Hematopoietic multipotent progenitor cell (in vitro differentiated cells): ENCODE data around the gene SPATA6L. TPM values are rescaled to one million over a fixed set of nuclear protein-coding genes. Genes with fewer than 3 reads are reported as not detected.
A peak's percentile ranks its signal among the peaks of the same experiment; 100 is the strongest.

Experiments used
- DNase-seq, 3 donors: peaks; one replicate each; pipeline ENCODE4 v3.0.0-alpha.2; 2011 to 2015; ENCODE audit warnings: low read depth in 2 of 3, low spot score in 2 of 3
- total RNA-seq: library from RNA; depleted of rRNA; stranded (reverse); fragments of >200 nt; gene quantifications from one replicate; pipeline ENCODE4 v1.2.3, GENCODE V29; 2012

The SPATA6L gene, protein sequence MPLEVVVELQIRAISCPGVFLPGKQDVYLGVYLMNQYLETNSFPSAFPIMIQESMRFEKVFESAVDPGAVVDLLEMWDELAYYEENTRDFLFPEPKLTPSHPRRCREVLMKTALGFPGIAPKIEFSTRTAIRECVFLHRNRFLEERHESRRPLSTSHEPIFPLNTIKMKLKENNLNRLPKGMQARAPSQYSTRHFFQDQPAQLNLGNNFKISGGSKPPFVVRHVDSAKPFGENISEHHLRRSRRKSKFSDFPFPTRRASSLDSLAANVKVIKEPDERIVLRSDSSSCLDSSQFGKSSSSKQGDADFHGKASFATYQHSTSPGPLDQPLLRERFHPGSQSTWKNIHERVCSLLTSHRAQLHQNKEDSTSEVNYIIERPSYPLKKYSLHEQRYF
- total RNA-seq = not detected

DNA sequence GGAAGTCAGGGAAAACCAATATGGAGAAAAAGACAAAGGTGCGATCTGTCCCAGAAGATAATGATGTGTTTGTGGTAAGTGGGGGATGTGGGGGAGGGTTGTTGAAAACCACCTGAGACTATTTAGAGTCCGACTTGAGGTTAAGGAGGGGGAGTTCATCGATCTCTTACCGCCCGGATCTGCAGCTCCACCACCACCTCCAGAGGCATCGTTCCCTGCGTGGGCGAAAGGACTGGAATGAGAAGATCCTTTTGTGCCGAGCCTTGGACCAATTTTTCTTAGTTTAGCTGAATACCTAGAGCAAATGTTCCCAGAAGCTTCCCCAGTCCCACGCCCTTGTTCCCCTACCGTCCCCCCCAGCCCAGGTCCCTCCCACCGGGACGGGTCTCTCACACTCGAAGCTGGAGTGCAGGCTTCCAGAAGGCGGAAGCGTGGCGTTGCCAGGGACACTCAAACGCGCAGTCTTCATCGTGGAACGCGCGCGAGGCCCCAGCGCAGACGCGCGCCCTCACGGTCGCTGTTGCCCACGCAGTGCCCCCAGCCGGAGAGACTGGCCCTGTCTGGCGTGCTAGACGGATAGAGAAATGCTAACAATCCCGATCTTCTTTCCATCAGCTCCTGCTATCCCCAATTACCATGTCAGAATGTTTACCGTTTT, at the start of gene SPATA6L:
Gene SPATA6L, minus strand, starts transcription at position 439 of the 658 bp plus-strand sequence. Its CDS starts 230 bp downstream, at position 209.
- DNase-seq = peak in 2 of 3 donors; percentile 58 to 61

DNA sequence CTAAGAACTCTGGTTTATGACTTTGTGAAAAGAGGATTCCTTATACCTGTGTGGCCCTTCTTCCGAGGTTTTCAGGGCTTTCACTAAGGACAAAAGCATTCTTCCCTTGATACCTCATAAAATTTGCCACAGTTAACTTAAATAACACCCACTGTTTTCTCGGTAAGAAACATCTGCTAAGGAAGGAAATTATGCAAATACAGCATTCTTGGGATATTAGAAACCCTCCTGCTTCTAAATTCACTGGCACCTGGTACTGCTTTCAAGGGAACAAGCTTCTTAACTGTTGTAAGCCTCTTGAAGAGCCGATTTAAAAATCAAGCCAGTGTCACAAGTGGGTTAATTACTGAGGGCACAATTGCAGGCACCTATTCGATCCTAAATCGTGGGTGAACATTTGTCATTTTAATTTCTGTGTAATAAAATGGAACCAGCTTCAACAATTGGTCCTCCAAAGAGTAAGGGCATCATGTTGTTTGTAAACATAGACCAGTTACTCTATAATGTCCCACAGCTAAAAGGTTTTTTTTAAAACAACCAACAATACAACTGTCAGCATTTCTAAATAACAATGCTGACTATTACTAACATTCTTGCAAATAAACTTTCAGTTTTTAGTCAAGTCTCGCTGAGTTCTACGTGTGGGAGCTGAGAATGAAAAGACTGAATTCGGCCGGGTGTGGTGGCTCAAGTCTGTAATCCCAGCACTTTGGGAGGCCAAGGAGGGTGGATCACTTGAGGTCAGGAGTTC, 48.2 kb upstream of the SPATA6L start:
- DNase-seq = no peak

DNA sequence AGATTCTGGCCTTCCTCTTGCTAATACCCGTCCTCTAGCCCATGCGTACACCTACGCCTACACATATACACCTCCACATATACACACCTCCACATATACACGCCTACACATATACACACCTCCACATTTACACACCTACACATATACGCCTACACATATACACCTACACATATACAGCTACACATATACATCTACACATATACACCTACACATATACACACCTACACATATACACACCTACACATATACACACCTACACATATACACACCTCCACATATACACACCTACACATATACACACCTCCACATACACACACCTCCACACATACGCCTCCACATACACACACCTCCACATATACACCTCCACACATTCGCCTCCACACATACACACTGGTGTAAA, 47.6 kb upstream of the SPATA6L start:
- no peak for DNase-seq

DNA sequence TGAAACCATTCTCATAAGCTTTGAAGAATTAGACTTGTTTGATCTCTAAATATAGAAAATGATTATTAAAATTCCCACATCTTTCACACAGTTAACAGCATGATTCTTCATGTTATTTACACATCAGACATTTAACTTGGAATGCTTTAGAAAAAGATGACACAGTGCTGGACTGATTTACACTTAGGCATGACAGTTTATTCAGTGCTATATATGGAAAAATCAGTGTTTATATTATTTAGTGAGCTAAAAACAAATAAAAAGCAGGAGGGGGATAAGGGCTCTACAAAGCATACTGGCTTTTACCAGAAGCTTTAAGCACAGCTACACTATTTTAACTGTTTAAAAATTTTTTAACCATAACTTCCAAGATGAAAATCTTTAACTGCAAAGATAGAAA, 43.1 kb upstream of the SPATA6L start:
- no peak for DNase-seq

DNA sequence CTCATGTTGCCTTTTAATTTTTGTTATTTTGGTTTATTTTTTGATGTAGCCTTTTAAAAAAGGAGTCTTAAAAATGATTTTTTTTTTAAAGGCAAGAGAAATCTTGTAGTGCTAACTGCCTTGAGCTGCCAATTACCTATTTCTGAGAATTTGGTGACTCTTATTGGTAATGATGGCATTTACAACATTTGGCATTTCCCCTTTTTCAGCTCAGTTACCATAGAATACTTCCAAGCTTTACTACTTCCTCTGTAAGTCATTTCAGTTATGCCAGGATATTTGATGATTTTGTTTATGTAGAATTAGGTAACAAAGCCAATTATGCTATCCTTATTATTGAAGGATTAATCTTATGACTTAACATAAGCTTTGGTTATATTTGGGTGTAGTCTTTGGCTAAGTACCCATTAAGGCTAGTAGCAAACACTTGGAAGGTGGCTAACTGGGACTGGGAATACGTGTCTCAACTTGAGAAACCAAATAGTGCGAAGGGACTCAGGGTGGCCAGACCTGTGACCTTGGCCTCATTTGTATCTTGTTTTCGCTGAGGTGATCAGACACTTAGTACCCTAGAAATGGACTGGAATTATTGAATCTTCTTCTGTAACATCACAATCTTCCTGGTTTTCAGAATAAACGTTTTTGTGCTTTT, 40.8 kb upstream of the SPATA6L start:
- DNase-seq = peak in 1 of 3 donors; percentile 7

DNA sequence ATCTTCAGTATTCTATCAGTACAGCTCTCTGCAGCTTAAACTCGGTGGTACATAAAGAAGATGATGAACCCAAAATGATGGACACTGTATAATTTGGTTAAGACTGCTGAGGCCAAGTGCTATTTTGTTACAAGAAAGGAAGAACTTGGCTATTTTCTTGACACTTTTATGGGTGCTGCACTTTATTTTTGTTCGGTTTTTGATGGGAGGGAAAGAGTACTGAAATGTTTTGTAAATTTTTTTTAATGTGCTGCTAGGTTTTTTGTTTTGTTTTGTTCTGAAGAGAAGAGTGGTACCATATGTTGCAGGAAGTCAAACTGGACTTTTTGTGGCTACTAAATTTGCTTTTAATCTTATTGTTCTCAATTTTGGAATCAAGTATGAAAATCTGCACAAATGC, 39.7 kb upstream of the SPATA6L start:
- no peak for DNase-seq

DNA sequence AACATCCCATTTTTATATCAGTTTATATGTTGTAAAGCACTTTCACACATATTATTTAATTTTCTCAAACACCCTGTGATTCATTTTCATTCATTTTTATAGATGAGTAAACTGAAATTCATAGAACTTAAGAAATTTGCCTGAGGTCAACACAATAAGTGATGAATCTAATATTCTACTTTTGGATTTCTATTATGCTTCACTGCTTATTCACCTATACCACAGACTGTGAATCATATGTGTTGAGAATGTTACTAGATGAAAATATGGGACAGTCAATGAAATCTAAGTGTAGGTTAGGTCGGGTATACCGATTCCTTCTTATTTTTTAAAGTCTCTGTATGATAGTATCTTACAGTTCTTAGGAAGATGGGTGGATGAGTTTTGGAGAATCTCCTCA, 37.8 kb upstream of the SPATA6L start:
- no peak for DNase-seq

DNA sequence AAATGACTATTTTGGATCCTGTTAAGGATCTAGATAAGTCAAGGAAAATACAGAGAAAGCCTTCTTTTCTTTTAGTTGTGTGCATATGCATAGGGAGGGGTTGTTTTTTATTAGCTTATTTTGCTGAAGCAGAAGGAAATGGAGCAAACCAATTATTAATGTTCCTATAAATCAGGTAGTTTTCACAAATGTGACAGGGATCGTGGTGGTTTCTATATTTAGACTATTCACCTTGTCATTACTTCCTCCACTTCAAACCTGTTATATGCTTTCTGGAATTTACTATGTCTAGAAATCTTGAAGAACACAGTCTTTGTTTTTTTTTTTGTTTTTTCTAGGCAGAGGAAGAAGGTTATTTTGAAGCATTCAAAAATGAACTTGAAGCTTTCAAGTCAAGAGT, 35.2 kb upstream of the SPATA6L start:
- peak in 1 of 3 donors; percentile 53 for DNase-seq

DNA sequence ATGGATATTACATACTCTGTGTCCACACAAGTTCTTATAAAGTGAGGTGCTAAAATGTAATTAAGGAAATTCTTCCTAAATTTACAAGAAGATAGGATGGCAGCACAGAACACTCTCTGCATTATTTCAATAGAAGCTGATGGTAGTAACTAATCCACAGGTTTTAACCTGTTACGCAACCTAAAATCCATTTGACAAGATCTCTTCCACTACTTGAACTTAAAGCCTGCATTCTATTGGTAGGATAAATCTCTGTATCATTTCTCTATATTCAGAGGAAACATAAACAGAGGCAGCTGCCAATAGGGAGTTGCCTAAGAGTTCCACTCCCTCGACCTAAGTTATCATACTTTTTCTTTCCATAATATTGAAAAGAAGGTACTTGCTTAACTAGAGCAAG, 34.7 kb upstream of the SPATA6L start:
- no peak for DNase-seq

DNA sequence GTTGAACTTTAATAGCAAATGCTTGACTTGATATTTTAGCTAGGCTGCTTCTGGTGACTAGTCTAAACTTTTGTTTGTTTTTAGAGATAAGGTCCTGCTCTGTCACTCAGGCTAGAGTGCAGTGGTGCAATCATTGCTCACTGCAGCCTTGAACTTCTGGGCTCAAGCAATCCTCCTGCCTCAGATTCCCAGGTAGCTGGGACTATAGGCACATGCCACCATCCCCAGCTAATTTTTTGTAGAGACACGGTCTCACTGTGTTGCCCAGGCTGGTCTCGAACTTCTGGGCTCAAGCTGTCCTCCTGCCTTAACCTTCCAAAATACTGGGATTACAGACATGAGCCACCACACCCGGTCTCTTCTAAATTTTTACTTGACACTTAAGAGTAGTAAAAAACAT, 33.8 kb upstream of the SPATA6L start:
- no peak for DNase-seq

DNA sequence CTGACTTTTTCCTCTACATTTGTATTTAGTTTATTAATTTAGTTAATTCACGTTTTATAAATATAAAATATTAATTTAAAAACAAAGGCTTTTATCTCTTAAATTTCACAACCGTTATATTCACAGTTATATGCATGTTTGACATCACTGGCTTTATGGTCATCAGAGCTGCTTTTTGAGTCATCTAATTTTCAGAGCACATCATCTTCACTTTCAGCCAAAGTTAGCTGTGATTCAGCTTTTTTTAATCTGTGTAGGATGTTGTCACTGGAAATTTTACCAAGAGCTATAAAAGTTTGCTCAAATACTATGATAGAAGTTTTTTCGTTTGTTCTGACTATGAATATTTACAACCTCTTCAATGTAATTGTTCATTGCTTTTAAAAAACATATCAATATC, 25.5 kb upstream of the SPATA6L start:
- DNase-seq = no peak

DNA sequence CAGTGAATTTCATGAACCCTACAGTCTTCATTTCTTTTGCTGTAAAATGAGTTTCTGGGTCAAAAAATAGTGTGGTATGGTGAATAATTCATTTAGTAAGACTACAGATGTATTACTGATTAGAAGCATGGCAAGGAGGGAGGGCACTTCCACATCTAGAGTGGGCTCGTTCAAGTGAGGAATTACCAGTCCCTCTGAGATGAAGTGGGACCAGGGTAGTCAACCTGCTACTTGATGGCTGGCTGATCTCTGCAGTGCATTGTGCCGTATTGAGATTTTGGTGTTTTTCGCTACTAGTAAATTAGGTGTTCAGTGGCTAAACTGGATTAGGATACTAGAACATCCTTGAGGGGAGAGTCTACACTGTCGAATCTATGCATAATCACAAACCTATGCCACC, 23.9 kb upstream of the SPATA6L start:
- DNase-seq = no peak

DNA sequence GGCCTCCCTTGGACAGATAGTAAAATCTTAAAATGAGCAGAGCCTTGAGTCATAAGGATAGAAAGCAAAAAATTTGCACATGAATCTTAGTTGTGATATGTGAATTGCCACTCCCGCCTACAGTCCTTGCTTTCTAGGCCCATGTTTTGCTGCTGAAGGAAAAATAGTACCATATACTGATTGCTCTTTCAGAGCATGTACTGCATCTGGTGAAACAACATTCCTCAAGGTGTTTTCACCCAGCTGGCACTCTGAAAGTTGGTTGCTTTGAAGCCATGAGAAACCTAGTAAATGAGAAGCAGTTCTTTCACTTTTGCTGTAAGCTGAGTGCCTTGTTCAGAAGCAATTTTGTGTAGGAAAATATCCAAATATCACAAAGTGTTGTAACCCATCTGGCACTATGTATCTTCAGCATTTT, 23.4 kb upstream of the SPATA6L start:
- DNase-seq = no peak

DNA sequence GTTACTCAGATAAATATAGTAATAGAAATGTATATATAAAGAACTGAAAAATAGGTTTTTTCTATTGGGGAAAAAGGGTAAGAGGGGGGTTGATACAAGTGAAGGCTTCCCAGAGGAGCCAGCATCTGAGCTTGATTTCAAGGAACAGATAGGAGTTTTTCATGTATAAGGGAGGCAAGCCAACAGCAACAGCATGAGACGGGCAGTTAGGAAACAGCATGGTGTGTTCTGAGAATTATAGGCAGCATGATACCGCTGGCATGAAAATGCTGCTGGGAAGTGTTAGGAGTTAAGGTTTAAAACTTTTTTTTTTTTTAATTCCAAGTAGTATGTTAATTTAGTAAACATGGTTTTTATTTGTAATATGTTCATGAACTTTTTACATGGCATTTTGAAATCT, 22.7 kb upstream of the SPATA6L start:
- DNase-seq = no peak

DNA sequence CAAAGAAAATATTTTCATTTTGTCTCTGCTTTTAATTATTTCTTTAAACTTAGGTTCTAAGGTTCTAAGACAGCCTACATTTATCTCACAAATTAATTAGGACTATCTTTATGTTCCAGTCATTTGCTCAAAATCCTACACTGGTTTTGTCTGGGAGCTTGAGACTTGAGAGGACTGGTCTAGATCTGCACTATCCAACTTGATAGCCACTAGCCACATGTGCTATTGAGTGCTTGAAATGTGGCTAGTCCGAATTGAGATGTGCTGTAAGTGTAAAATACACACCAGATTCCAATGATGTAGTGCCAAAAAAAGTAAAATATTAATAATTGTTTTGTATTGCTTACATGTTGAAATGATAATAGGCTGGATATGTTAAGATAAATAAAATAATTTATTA, 20.3 kb upstream of the SPATA6L start:
- DNase-seq = no peak

DNA sequence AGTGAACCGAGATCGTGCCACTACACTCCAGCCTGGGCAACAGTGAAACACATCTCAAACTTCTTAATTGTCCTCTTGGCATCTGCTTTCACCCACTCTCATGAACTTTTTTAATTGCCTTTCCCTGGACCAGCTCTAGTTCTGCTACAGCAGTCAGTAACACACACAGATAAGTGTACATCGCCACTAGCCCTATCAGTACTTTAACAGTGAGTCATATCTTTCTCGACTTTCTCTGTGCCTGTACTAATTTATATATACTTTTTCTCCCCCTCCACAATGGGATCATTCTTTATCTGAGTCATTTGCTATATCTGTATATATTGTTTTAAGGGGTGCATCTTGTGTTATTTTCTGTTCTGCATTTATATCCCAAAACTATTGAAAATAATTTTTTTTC, 19.8 kb upstream of the SPATA6L start:
- DNase-seq = no peak

DNA sequence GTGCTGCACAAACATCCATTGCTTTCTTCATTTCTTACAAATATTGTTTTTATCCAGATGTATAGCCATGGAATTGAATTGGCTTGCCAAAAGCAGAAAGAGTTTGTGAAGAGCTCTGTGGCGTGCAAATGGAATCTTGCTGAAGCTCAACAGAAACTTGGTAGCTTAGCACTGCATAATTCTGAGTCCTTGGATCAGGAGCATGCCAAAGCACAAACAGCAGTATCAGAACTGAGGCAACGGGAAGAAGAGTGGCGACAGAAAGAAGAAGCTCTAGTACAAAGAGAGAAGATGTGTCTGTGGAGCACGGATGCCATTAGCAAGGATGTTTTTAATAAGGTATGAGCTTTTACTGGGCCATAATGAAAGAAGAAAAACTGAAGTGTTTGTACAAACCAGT, 18.5 kb upstream of the SPATA6L start:
- DNase-seq = no peak

DNA sequence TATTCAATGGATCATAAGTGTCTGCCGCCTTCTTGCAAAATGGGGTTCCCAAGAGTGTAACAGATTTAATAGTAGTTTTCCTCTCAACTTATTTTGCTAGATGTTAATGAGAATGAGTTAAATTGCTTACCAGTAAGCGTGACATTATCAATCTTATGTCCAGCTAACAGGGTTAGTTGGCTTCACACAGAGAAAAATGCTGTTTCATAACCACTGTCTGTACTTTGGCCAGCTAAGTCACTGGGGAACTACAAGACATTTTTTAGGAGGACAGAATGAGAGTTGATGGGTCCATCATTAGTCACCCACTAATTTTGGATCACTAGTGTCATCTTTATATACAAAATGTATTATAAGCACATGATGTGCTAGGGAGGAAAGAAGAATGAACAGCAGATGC, 14.5 kb upstream of the SPATA6L start:
- no peak for DNase-seq

DNA sequence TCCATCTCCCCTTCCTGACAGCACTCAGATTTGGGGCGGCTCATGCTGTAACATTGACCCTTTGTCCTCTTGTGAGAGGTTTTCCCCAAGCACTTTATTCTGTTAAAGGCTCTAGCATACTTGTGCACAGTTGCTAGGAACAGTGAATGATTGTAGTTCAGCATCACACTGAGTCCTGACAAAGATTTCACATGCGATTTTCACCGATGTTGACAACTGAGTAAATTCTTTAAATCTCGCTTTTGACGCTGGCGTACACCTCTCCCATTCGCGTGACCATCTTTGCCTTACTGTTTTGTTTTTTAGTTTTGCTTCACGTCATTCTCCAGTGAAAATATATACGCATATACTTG, 13.9 kb upstream of the SPATA6L start:
- DNase-seq = no peak

DNA sequence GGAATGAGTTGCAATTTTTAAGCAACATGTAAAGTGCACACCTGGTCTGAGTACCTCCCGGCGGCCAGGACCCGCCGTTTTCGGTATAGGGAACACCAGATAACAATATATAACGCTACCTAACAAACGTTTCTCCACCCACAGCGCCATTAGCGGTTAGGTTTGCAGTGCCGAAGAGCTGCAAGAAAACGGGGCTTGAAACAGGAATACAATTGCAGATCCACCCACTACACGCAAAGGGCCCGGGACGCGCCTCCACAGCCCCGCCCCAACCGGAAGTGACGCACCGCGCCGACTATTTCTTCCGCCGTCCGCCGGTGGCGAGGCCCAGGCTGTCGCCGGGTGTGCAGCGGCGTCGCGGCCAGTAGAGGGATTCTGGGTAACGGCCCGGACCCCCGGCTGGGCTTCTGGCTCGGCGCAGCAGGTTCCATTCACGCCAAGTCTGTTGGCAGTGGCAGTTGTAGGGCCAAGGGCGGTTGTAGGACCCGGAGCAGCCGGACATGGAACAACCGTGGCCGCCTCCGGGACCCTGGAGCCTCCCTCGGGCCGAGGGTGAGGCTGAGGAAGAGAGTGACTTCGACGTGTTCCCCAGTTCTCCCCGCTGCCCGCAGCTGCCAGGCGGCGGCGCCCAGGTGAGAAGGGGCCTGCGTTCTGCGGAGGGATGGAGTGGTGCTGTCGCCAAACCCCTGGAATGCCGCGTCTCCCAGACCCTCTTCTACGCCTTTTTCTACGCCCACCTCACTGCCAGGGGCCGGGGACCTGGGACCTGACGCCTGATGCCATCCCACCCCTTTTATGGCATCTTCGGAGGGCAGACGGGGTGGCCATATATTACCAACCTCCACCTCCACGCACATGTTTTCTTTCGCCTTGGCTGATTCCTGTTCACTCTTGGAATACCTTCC, 13.2 kb upstream of the SPATA6L start, which contains the start of gene CDC37L1:
Gene CDC37L1, plus strand, starts transcription at position 302 of the 905 bp plus-strand sequence. Its CDS starts 199 bp downstream, at position 501.
- peak; percentile 96 to 97 (median 96) for DNase-seq
